Measurements from ENCODE around the gene ATP7A. TPM values are rescaled to one million over a fixed set of nuclear protein-coding genes. Genes with fewer than 3 reads are reported as not detected.

The ATP7A gene
- total RNA-seq = 2.9 and 3.9 TPM in 2 replicates

GRCh38 chrX:77910108-77910840 lies at the start of gene ATP7A:
TSS of gene ATP7A (plus strand) at chrX:77910693. CDS start at chrX:77971642, 60,949 bp downstream.

GRCh38 chrX:77894921-77895886 lies 15.3 kb upstream of the ATP7A start, which contains the start of gene MAGT1:
TSS of gene MAGT1 (minus strand) at chrX:77895435. CDS start at chrX:77895410, 25 bp downstream.

GRCh38 chrX:77899081-77899828 lies 11.2 kb upstream of the ATP7A start, which contains the start of gene COX7B:
TSS of gene COX7B (plus strand) at chrX:77899468. CDS start at chrX:77899554, 86 bp downstream.

GRCh38 chrX:77969538-77969937 lies 59.0 kb downstream of the ATP7A start, which contains the start of gene PGAM4:
TSS of gene PGAM4 (minus strand) at chrX:77969638. CDS start at chrX:77969638, 0 bp downstream.

Other genes starting within 250 kb of the ATP7A start
- gene ATRX, start 124.5 kb upstream of the ATP7A start, total RNA-seq = 20.6 and 72.1 TPM in 2 replicates
- gene MAGT1, start 15.3 kb upstream of the ATP7A start, total RNA-seq = 53.9 and 70.5 TPM in 2 replicates
- 299 and 387 TPM in 2 replicates for gene COX7B, start 11.2 kb upstream of the ATP7A start, total RNA-seq
- gene PGAM4, start 58.9 kb downstream of the ATP7A start, total RNA-seq = not detected in 2 replicates
- gene PGK1, start 193.6 kb downstream of the ATP7A start, total RNA-seq = 338 and 353 TPM in 2 replicates
- gene TAF9B, start 229.0 kb downstream of the ATP7A start, total RNA-seq = 42.4 and 48.9 TPM in 2 replicates